K562 (cell line): ENCODE data around the gene RNASE2. TPM values are rescaled to one million over a fixed set of nuclear protein-coding genes. Genes with fewer than 3 reads are reported as not detected.

ENCODE experiments used
- ATAC-seq: fragments of 200-7000 bp; cut with Tn5 transposase; 3 replicates; pipeline ENCODE4 v1.9.1; 2020; ENCODE audit warnings: moderate library complexity
- BruUV-seq: library from RNA; stranded (reverse); fragments of 400-500 nt; replicated peaks from 2 replicates; lab custom pipeline; 2021; lab: Mats Ljungman, UMichigan
- CTCF ChIA-PET: fragments of 300-600 bp; formaldehyde crosslinking; extraction: SDS; loops from one replicate; lab custom pipeline; 2021; ENCODE audit warnings: low intra/inter-chr PET ratio; lab: Yijun Ruan, JAX
- POLR2A ChIA-PET: fragments of 300-600, 350-650 bp; sonication (Branson Sonifier 250); formaldehyde crosslinking; extraction: SDS; loops from one replicate; lab custom pipeline; 2021; ENCODE audit warnings: antibody characterized with exemption, inconsistent platforms; lab: Yijun Ruan, JAX
- DNase-seq, 4 experiments: peaks; one replicate each; pipeline versions ENCODE4 v3.0.0 to v3.0.0-alpha.2; 2011 to 2018; ENCODE audit warnings: low spot score in 3 of 4, mixed read lengths in 3 of 4; ENCODE audit errors: extremely low read depth in 1 of 4
- FAIRE-seq: peaks from 2 replicates; lab custom pipeline; 2011; peaks lifted over from hg19 to GRCh38; lab: Jason Lieb, UNC
- H2AFZ ChIP-seq: 2 replicates; pipeline ENCODE4 v1.6.0; 2011; ENCODE audit warnings: low read depth, low read length, control low read depth, inconsistent platforms
- H3K27ac ChIP-seq: fragments of 200-600 bp; 3 replicates; pipeline ENCODE4 v1.8.0; 2011; ENCODE audit warnings: low read depth, mild to moderate bottlenecking, control low read depth, inconsistent platforms, low read length, moderate library complexity, mixed read lengths; ENCODE audit errors: extremely low read depth
- H3K27me3 ChIP-seq, 2 experiments: fragments of 300-600 bp in 1 of 2; 2 replicates in 1 of 2; 3 replicates in 1 of 2; pipeline versions ENCODE4 v1.6.0 to v1.8.0; 2011; ENCODE audit warnings: inconsistent platforms in 2 of 2, low read length in 2 of 2, mild to moderate bottlenecking in 1 of 2, mixed read lengths in 1 of 2, moderate library complexity in 1 of 2; ENCODE audit not compliant: control insufficient read depth in 2 of 2, insufficient read depth in 2 of 2
- H3K36me3 ChIP-seq: fragments of 300-600 bp; 3 replicates; pipeline ENCODE4 v1.8.0; 2011; ENCODE audit warnings: mild to moderate bottlenecking, low read length, inconsistent platforms; ENCODE audit not compliant: control insufficient read depth, insufficient read depth
- H3K4me1 ChIP-seq, 2 experiments: fragments of 200-600 bp in 1 of 2; replicated peaks in 1 of 2; 2 replicates in 1 of 2; 3 replicates in 1 of 2; pipeline versions ENCODE4 v1.5.1 to v1.8.0; 2011; ENCODE audit warnings: inconsistent platforms in 2 of 2, low read length in 2 of 2, mild to moderate bottlenecking in 1 of 2, mixed read lengths in 1 of 2, moderate library complexity in 1 of 2; ENCODE audit not compliant: control insufficient read depth in 2 of 2, insufficient read depth in 2 of 2
- H3K4me2 ChIP-seq: 2 replicates; pipeline ENCODE4 v1.6.1; 2011; ENCODE audit warnings: low read length, control low read depth, inconsistent platforms, mixed read lengths; ENCODE audit not compliant: insufficient read depth
- H3K4me3 ChIP-seq: fragments of 200-600 bp; sonication (generic), shearing (Covaris generic); 2 replicates; pipeline ENCODE4 v1.5.1; 2016; ENCODE audit warnings: control low read depth, inconsistent platforms
- H3K79me2 ChIP-seq: fragments of 200-600 bp; 3 replicates; pipeline ENCODE4 v1.8.0; 2011; ENCODE audit warnings: low read length, inconsistent platforms; ENCODE audit not compliant: control insufficient read depth, insufficient read depth
- H3K9ac ChIP-seq, 2 experiments: 2 replicates each; pipeline versions ENCODE4 v1.6.0 to v1.6.1; 2011; ENCODE audit warnings: low read depth in 2 of 2, low read length in 2 of 2, control low read depth in 1 of 2, inconsistent platforms in 1 of 2, mild to moderate bottlenecking in 1 of 2, mixed read lengths in 1 of 2; ENCODE audit not compliant: insufficient read depth in 1 of 2
- H3K9me1 ChIP-seq: one replicate; pipeline ENCODE4 v1.6.0; 2011; ENCODE audit warnings: inconsistent platforms, mild to moderate bottlenecking, low read length, moderate library complexity; ENCODE audit not compliant: control insufficient read depth, insufficient read depth
- H3K9me3 ChIP-seq: replicated peaks from 2 replicates; pipeline ENCODE4 v1.5.1; 2011; ENCODE audit warnings: low read depth, low read length, inconsistent platforms; ENCODE audit not compliant: control insufficient read depth, insufficient read depth
- H4K20me1 ChIP-seq: replicated peaks from 2 replicates; pipeline ENCODE4 v1.6.1; 2011; ENCODE audit warnings: low read length, inconsistent platforms, mixed read lengths; ENCODE audit not compliant: control insufficient read depth, insufficient read depth
- CBX1 ChIP-seq: sonication (generic); IDR thresholded peaks from 2 replicates; pipeline ENCODE4 v1.6.1; 2016; ENCODE audit warnings: antibody characterized with exemption, low read depth, mild to moderate bottlenecking
- DNMT1 ChIP-seq: fragments of 450-650 bp; IDR thresholded peaks from 2 replicates; pipeline ENCODE4 v1.6.1; 2016; ENCODE audit warnings: antibody characterized with exemption, mild to moderate bottlenecking
- ELF2 ChIP-seq: fragments of 250-450 bp; sonication (Bioruptor Pico); IDR thresholded peaks from 2 replicates; pipeline ENCODE4 v1.5.0; 2021; ENCODE audit warnings: mild to moderate bottlenecking
- GATAD2A ChIP-seq: fragments of 450-650 bp; IDR thresholded peaks from 2 replicates; pipeline ENCODE4 v1.6.1; 2017
- HNRNPL ChIP-seq: fragments of 200-400 bp; formaldehyde crosslinking; IDR thresholded peaks from 2 replicates; pipeline ENCODE4 v1.6.1; 2017; ENCODE audit warnings: low read depth, mild to moderate bottlenecking, low read length
- HNRNPUL1 ChIP-seq: fragments of 200-400 bp; formaldehyde crosslinking; IDR thresholded peaks from 2 replicates; pipeline ENCODE4 v1.6.1; 2017; ENCODE audit warnings: low read length
- MAFK ChIP-seq: IDR thresholded peaks from 2 replicates; pipeline ENCODE4 v1.6.1; 2011; ENCODE audit warnings: low read length, improper control_type of control experiment
- MEF2A ChIP-seq: IDR thresholded peaks from 2 replicates; pipeline ENCODE4 v1.6.1; 2011; ENCODE audit warnings: low read depth, mild to moderate bottlenecking, low read length, moderate library complexity; ENCODE audit not compliant: control insufficient read depth
- MEIS2 ChIP-seq: fragments of 450-650 bp; IDR thresholded peaks from 2 replicates; pipeline ENCODE4 v1.6.1; 2014; ENCODE audit warnings: mild to moderate bottlenecking; ENCODE audit not compliant: partially characterized antibody
- RUNX1 ChIP-seq: sonication (generic); IDR thresholded peaks from 2 replicates; pipeline ENCODE4 v1.6.1; 2016; ENCODE audit warnings: antibody characterized with exemption, low read depth
- SAFB2 ChIP-seq: fragments of 200-400 bp; formaldehyde crosslinking; IDR thresholded peaks from 2 replicates; pipeline ENCODE4 v1.6.1; 2018; ENCODE audit warnings: borderline replicate concordance, low read length, low read depth, moderate library complexity; ENCODE audit not compliant: severe bottlenecking
- SMC3 ChIP-seq: conservative IDR thresholded peaks from 2 replicates; pipeline ENCODE4 v1.6.1; 2011; ENCODE audit warnings: low read depth, low read length, improper control_type of control experiment; ENCODE audit not compliant: insufficient read depth
- SRSF1 ChIP-seq: fragments of 200-400 bp; formaldehyde crosslinking; IDR thresholded peaks from 2 replicates; pipeline ENCODE4 v1.6.1; 2017; ENCODE audit warnings: mild to moderate bottlenecking, low read depth, low read length, moderate library complexity
- TAF1 ChIP-seq: IDR thresholded peaks from 2 replicates; pipeline ENCODE4 v1.6.1; 2011; ENCODE audit warnings: mild to moderate bottlenecking, low read length, moderate library complexity; ENCODE audit not compliant: insufficient read depth, control insufficient read depth, severe bottlenecking; ENCODE audit errors: extremely low read depth
- TEAD4 ChIP-seq, 2 experiments: sonication (generic) in 1 of 2; formaldehyde crosslinking in 1 of 2; IDR thresholded peaks; 2 replicates each; pipeline versions ENCODE4 v1.6.1 to v1.8.0; 2012 to 2022; ENCODE audit warnings: borderline replicate concordance in 1 of 2, inconsistent platforms in 1 of 2, low read length in 1 of 2, mild to moderate bottlenecking in 1 of 2, missing genetic modification reagents in 1 of 2
- U2AF2 ChIP-seq: fragments of 200-400 bp; formaldehyde crosslinking; optimal IDR thresholded peaks from 2 replicates; pipeline ENCODE3; 2017; ENCODE audit warnings: low read depth, mild to moderate bottlenecking, low read length
- ZNF347 ChIP-seq: fragments of 450-650 bp; formaldehyde crosslinking; IDR thresholded peaks from 2 replicates; pipeline ENCODE4 v1.4.0; 2020; ENCODE audit warnings: low read depth, mild to moderate bottlenecking, moderate library complexity
- ZNF76 ChIP-seq: fragments of 250-450 bp; sonication (Bioruptor Pico); IDR thresholded peaks from 2 replicates; pipeline ENCODE4 v1.4.0; 2020; ENCODE audit warnings: mild to moderate bottlenecking, moderate library complexity, borderline replicate concordance
- WGBS: fragments of 100-300 bp; shearing (Covaris generic); methylation state at CpG from one replicate; pipeline ENCODE4 v1.1.6; 2016; ENCODE audit warnings: low coverage, mixed read lengths; ENCODE audit not compliant: insufficient coverage; ENCODE audit errors: missing lambda C conversion rate; 5-methylcytosine and 5-hydroxymethylcytosine counted together
- in situ Hi-C: fragments of 300-500 bp; cut with MboI; formaldehyde crosslinking; loops from 4 replicates; pipeline ENCODE4 v1.15.0; 2018; ENCODE audit warnings: inconsistent platforms, mixed read lengths
- intact Hi-C: fragments of 100-400 bp; cut with micrococcal nuclease; formaldehyde crosslinking; loops from 2 replicates; pipeline ENCODE4 v1.14.2; 2022
- polyA plus RNA-seq, 8 experiments: library from polyadenylated mRNA; depleted of rRNA in 4 of 8; stranded (reverse) in 5 of 8; unstranded in 3 of 8; fragments of >200 nt; fragmentation: Nextera tagmentation in 2 of 8; fragmentation: Illumina TruSeq in 1 of 8; extraction: Ambion mirVana in 2 of 8; extraction: Trizol in 1 of 8; gene quantifications; 2 replicates each; pipeline versions ENCODE4 v1.2.1 to v1.2.3, GENCODE V29; 2011 to 2014; ENCODE audit warnings: inconsistent platforms in 1 of 8, missing spikeins in 1 of 8
- total RNA-seq, 7 experiments: library from RNA; depleted of rRNA in 6 of 7; stranded (reverse); fragments of >200 nt in 6 of 7; fragmentation: Illumina TruSeq in 2 of 7; extraction: Trizol in 2 of 7; gene quantifications; 2 replicates each; pipeline versions ENCODE4 v1.2.1 to v1.2.3, GENCODE V29; 2011 to 2021; ENCODE audit warnings: low replicate concordance in 1 of 7
- TF ChIP-seq, protein P1 (sequence below): sonication (generic); formaldehyde crosslinking; IDR thresholded peaks from 2 replicates; pipeline ENCODE4 v1.8.0; 2022; ENCODE audit warnings: missing genetic modification reagents, mild to moderate bottlenecking, moderate library complexity, borderline replicate concordance
- TF ChIP-seq, protein P2 (sequence below), 3 experiments: fragments of 200-800 bp in 1 of 3; sonication (Bioruptor generic) in 1 of 3; sonication (generic) in 1 of 3; formaldehyde crosslinking in 1 of 3; IDR thresholded peaks; 2 replicates each; pipeline versions ENCODE4 v1.6.1 to v1.8.0; 2016 to 2022; ENCODE audit warnings: mild to moderate bottlenecking in 2 of 3, missing compliant biosample characterization in 2 of 3, missing genetic modification characterization in 2 of 3, missing genetic modification reagents in 1 of 3
- TF ChIP-seq, protein P3 (sequence below): fragments of 250-450 bp; sonication (Bioruptor Pico); IDR thresholded peaks from 2 replicates; pipeline ENCODE4 v1.8.0; 2022; ENCODE audit warnings: moderate library complexity, mild to moderate bottlenecking, inconsistent platforms

The RNASE2 gene
- total and polyA plus RNA-seq, 9 of the 15 experiments (the other 6 are each of a cell fraction or from before 2014, with no cell fraction given) = not detected

DNA sequence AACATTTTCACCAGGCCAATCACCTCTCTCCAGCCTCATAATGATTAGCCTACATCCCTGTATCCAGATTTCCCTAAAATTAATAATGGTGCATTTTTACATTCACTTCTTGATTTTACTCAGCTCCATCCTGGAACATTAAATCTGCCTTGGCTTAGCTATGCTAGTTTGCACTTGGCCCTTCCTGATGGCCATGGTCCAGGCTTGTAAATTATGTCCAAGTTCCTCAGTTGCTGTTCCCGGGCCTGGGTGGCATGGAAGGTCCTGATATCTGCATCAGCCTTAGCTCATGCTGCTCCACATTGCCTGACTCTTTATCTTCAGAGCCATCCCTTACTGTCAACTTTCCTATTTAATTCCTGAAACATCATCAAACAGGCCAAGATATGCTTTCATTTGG, 23.4 kb downstream of the RNASE2 start (continued):
- TF ChIP-seq MAFK (no peak), SMC3 (no peak), GATAD2A (no peak), HNRNPUL1 (no peak), ELF2 (CRISPR knock-in tag) (no peak), TEAD4 (IDR thresholded peaks at IDR 0.05; ENCODE audit: low read length) (no peak), TEAD4 (CRISPR knock-in tag; IDR thresholded peaks at IDR 0.05; ENCODE audit: borderline replicate concordance) (no peak), MEIS2 (no peak), CBX1 (no peak), RUNX1 (no peak)
- TF ChIP-seq, protein P1, sequence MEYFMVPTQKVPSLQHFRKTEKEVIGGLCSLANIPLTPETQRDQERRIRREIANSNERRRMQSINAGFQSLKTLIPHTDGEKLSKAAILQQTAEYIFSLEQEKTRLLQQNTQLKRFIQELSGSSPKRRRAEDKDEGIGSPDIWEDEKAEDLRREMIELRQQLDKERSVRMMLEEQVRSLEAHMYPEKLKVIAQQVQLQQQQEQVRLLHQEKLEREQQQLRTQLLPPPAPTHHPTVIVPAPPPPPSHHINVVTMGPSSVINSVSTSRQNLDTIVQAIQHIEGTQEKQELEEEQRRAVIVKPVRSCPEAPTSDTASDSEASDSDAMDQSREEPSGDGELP = no peak

DNA sequence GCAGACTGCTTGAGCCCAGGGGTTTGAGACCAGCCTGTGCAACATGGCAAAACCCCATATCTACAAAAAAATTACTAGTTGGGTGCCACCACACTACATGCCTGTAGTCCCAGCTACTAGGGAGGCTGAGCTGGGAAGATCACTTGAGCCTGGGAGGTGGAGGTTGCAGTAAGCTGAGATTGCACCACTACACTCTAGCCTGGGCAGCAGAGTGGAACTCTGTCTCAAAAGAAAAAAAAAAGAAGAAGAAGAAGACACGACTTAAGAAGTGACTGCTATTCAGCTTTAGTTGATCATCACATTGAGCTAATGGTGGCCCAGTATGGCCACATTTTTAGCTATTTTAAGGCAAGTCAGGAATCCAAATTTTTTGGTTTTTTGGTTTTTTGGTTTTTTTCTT, 25.6 kb downstream of the RNASE2 start:
- intact Hi-C loops (no loop called here), in situ Hi-C loops (no loop called here)
- H3K4me2 ChIP-seq = no peak overlapping the region
- DNase-seq (no peak), ATAC-seq (no peak), FAIRE-seq (no peak)
- no peak overlapping the region for H3K9ac ChIP-seq
- POLR2A ChIA-PET = interaction anchor here (0.6 kb wide), 1 partner anchor 308 kb away, joined by 3 read pairs; no protein-coding TSS in a partner anchor
- H3K27ac ChIP-seq = no peak overlapping the region
- H2AFZ ChIP-seq = no peak overlapping the region
- 17% methylated on average over 1 of the region's 1 CpG for WGBS
- H3K4me1 ChIP-seq = no peaks in the 10 kb centered on the region; a peak in 2 of 5 replicates
- CTCF ChIA-PET = no interaction called here
- H3K27me3 ChIP-seq = no peaks in the 10 kb centered on the region
- no peak overlapping the region for H3K4me3 ChIP-seq
- H4K20me1 ChIP-seq = no peaks in the 10 kb centered on the region
- BruUV-seq = no TSS peak
- H3K79me2 ChIP-seq = no peaks in the 10 kb centered on the region
- no peaks in the 10 kb centered on the region for H3K36me3 ChIP-seq
- no peaks in the 10 kb centered on the region for H3K9me3 ChIP-seq
- H3K9me1 ChIP-seq = no peaks in the 10 kb centered on the region
- TF ChIP-seq ZNF347 (CRISPR knock-in tag) = no peak
- TF ChIP-seq SAFB2 = no peak
- TF ChIP-seq, protein P2, sequence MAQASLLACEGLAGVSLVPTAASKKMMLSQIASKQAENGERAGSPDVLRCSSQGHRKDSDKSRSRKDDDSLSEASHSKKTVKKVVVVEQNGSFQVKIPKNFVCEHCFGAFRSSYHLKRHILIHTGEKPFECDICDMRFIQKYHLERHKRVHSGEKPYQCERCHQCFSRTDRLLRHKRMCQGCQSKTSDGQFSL (CRISPR knock-in tag; IDR thresholded peaks at IDR 0.05) = no peak
- TF ChIP-seq, protein P2 (tag; IDR thresholded peaks at IDR 0.05) = no peak
- TF ChIP-seq, protein P3, sequence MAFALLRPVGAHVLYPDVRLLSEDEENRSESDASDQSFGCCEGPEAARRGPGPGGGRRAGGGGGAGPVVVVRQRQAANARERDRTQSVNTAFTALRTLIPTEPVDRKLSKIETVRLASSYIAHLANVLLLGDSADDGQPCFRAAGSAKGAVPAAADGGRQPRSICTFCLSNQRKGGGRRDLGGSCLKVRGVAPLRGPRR (CRISPR knock-in tag) = no peak
- no peak for TF ChIP-seq HNRNPL
- no peak for TF ChIP-seq DNMT1
- TF ChIP-seq ZNF76 = no peak
- TF ChIP-seq SRSF1 = no peak
- TF ChIP-seq MEF2A = no peak
- TF ChIP-seq U2AF2 = no peak
- TF ChIP-seq TAF1 = no peak
